HepG2 (cell line): ENCODE results near the gene STK32C. TPM values are rescaled to one million over a fixed set of nuclear protein-coding genes. Genes with fewer than 3 reads are reported as not detected.

Source experiments
- ATF3 ChIP-seq: sonication (generic); formaldehyde crosslinking; IDR thresholded peaks from 2 replicates; pipeline ENCODE4 v1.4.0; 2020; ENCODE audit warnings: missing genetic modification reagents
- DNMT3B ChIP-seq: conservative IDR thresholded peaks from 2 replicates; pipeline ENCODE4 v1.6.1; 2016; ENCODE audit warnings: missing biosample characterization, control low read depth
- GATAD2A ChIP-seq: IDR thresholded peaks from 2 replicates; pipeline ENCODE4 v1.6.1; 2016
- HNRNPK ChIP-seq: fragments of 200-400 bp; formaldehyde crosslinking; IDR thresholded peaks from 2 replicates; pipeline ENCODE4 v1.6.1; 2018; ENCODE audit warnings: low read length, low read depth, moderate library complexity, mild to moderate bottlenecking; ENCODE audit not compliant: poor library complexity, severe bottlenecking
- KMT2B ChIP-seq: IDR thresholded peaks from 2 replicates; pipeline ENCODE4 v1.6.1; 2016; ENCODE audit warnings: missing genetic modification reagents, missing compliant biosample characterization
- NPAS2 ChIP-seq: sonication (generic); formaldehyde crosslinking; IDR thresholded peaks from 2 replicates; pipeline ENCODE4 v1.8.0; 2022; ENCODE audit warnings: mild to moderate bottlenecking, missing genetic modification reagents, borderline replicate concordance
- PHF5A ChIP-seq: IDR thresholded peaks from one replicate; pipeline ENCODE4 v1.6.1; 2018; ENCODE audit warnings: low read depth, missing genetic modification reagents; ENCODE audit not compliant: unreplicated experiment
- SP140L ChIP-seq: sonication (generic); formaldehyde crosslinking; IDR thresholded peaks from 2 replicates; pipeline ENCODE4 v1.4.0; 2020; ENCODE audit warnings: missing genetic modification reagents, borderline replicate concordance
- ZBTB39 ChIP-seq: sonication (generic); formaldehyde crosslinking; IDR thresholded peaks from 2 replicates; pipeline ENCODE4 v1.5.0; 2020; ENCODE audit warnings: missing genetic modification reagents
- ZNF274 ChIP-seq: sonication (generic); formaldehyde crosslinking; IDR thresholded peaks from 2 replicates; pipeline ENCODE4 v1.5.1; 2020; ENCODE audit warnings: mild to moderate bottlenecking, missing genetic modification reagents
- ZNF607 ChIP-seq: sonication (generic); formaldehyde crosslinking; IDR thresholded peaks from 2 replicates; pipeline ENCODE4 v1.5.1; 2020; ENCODE audit warnings: missing genetic modification reagents, mild to moderate bottlenecking, borderline replicate concordance
- ZNF687 ChIP-seq: sonication (generic); formaldehyde crosslinking; IDR thresholded peaks from 2 replicates; pipeline ENCODE4 v1.5.1; 2020; ENCODE audit warnings: mild to moderate bottlenecking, missing genetic modification reagents, moderate library complexity
- ZNF777 ChIP-seq: sonication (generic); formaldehyde crosslinking; IDR thresholded peaks from 2 replicates; pipeline ENCODE4 v1.4.0; 2020; ENCODE audit warnings: missing genetic modification reagents
- polyA plus RNA-seq, 8 experiments: library from polyadenylated mRNA; depleted of rRNA in 3 of 8; stranded (reverse) in 7 of 8; unstranded in 1 of 8; fragments of >200 nt; fragmentation: Illumina TruSeq in 4 of 8; extraction: Trizol in 4 of 8; gene quantifications; 2 replicates each; pipeline versions ENCODE4 v1.2.1 to v1.2.3, GENCODE V29; 2011 to 2016; ENCODE audit warnings: low read depth in 4 of 8, missing spikeins in 1 of 8, mixed read lengths in 1 of 8; ENCODE audit not compliant: insufficient read depth in 1 of 8
- total RNA-seq, 5 experiments: library from RNA; depleted of rRNA; stranded (reverse); fragments of >200 nt; fragmentation: Illumina TruSeq; extraction: Trizol; gene quantifications; 2 replicates each; pipeline ENCODE4 v1.2.3, GENCODE V29; 2016; ENCODE audit warnings: low read depth in 1 of 5
- TF ChIP-seq, protein P1 (sequence below): sonication (generic); formaldehyde crosslinking; IDR thresholded peaks from 2 replicates; pipeline ENCODE4 v1.8.0; 2022; ENCODE audit warnings: missing genetic modification reagents, mild to moderate bottlenecking, moderate library complexity, borderline replicate concordance
- TF ChIP-seq, protein P2 (sequence below): sonication (generic); formaldehyde crosslinking; IDR thresholded peaks from 2 replicates; pipeline ENCODE4 v1.4.0; 2020; ENCODE audit warnings: missing genetic modification reagents
- TF ChIP-seq, protein P3 (sequence below): IDR thresholded peaks from 2 replicates; pipeline ENCODE4 v1.6.1; 2016; ENCODE audit warnings: mild to moderate bottlenecking

Gene STK32C
- total and polyA plus RNA-seq, 2 of the 13 experiments (the other 11 are each of a cell fraction or from before 2014, with no cell fraction given): 10.9 to 19.4 TPM

GRCh38 chr10:132185601-132186487, 121.9 kb downstream of the STK32C start (continued):
- TF ChIP-seq SP140L (CRISPR knock-in tag) (no peak), ATF3 (no peak), DNMT3B (no peak), NPAS2 (CRISPR knock-in tag) (no peak), HNRNPK (no peak), ZNF687 (CRISPR knock-in tag) (peak; percentile 30), ZBTB39 (CRISPR knock-in tag) (no peak), ZNF777 (CRISPR knock-in tag) (no peak), KMT2B (CRISPR knock-in tag) (no peak), PHF5A (CRISPR knock-in tag) (no peak), ZNF274 (0 out of 2 replicates have a peak, but pooled peaks have one; percentile 42), GATAD2A (no peak), ZNF607 (CRISPR knock-in tag) (no peak)
- TF ChIP-seq, protein P1, sequence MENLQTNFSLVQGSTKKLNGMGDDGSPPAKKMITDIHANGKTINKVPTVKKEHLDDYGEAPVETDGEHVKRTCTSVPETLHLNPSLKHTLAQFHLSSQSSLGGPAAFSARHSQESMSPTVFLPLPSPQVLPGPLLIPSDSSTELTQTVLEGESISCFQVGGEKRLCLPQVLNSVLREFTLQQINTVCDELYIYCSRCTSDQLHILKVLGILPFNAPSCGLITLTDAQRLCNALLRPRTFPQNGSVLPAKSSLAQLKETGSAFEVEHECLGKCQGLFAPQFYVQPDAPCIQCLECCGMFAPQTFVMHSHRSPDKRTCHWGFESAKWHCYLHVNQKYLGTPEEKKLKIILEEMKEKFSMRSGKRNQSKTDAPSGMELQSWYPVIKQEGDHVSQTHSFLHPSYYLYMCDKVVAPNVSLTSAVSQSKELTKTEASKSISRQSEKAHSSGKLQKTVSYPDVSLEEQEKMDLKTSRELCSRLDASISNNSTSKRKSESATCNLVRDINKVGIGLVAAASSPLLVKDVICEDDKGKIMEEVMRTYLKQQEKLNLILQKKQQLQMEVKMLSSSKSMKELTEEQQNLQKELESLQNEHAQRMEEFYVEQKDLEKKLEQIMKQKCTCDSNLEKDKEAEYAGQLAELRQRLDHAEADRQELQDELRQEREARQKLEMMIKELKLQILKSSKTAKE (CRISPR knock-in tag): no peak
- TF ChIP-seq, protein P2, sequence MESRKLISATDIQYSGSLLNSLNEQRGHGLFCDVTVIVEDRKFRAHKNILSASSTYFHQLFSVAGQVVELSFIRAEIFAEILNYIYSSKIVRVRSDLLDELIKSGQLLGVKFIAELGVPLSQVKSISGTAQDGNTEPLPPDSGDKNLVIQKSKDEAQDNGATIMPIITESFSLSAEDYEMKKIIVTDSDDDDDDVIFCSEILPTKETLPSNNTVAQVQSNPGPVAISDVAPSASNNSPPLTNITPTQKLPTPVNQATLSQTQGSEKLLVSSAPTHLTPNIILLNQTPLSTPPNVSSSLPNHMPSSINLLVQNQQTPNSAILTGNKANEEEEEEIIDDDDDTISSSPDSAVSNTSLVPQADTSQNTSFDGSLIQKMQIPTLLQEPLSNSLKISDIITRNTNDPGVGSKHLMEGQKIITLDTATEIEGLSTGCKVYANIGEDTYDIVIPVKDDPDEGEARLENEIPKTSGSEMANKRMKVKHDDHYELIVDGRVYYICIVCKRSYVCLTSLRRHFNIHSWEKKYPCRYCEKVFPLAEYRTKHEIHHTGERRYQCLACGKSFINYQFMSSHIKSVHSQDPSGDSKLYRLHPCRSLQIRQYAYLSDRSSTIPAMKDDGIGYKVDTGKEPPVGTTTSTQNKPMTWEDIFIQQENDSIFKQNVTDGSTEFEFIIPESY (CRISPR knock-in tag): peak; percentile 50; the same call in 1 of the 2 replicates
- TF ChIP-seq, protein P3, sequence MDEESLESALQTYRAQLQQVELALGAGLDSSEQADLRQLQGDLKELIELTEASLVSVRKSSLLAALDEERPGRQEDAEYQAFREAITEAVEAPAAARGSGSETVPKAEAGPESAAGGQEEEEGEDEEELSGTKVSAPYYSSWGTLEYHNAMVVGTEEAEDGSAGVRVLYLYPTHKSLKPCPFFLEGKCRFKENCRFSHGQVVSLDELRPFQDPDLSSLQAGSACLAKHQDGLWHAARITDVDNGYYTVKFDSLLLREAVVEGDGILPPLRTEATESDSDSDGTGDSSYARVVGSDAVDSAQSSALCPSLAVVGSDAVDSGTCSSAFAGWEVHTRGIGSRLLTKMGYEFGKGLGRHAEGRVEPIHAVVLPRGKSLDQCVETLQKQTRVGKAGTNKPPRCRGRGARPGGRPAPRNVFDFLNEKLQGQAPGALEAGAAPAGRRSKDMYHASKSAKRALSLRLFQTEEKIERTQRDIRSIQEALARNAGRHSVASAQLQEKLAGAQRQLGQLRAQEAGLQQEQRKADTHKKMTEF (CRISPR knock-in tag): peak; percentile 22; the same call in 1 of the 2 replicates
